Trophoblast cell (in vitro differentiated cells and primary cell): ENCODE data around the gene SNCG.
"Not testable (repeated sequence)": the region's sequence is repeated elsewhere in the genome, so short reads cannot be mapped to it uniquely, and the experiment has no call there.

Source experiments
- DNase-seq, 2 donors: peaks; one replicate each; pipeline ENCODE4 v3.0.0-alpha.2; 2016
- H2AFZ ChIP-seq: 2 replicates; pipeline ENCODE4 v1.6.1; 2013; ENCODE audit warnings: low read length, moderate library complexity, mild to moderate bottlenecking; ENCODE audit not compliant: insufficient read depth, poor library complexity
- H2AK5ac ChIP-seq: 2 replicates; pipeline ENCODE4 v1.6.1; 2013; ENCODE audit warnings: mild to moderate bottlenecking, low read length
- H2BK120ac ChIP-seq: 2 replicates; pipeline ENCODE4 v1.6.1; 2013; ENCODE audit warnings: low read length, mild to moderate bottlenecking, moderate library complexity; ENCODE audit not compliant: insufficient read depth, poor library complexity
- H2BK12ac ChIP-seq: 2 replicates; pipeline ENCODE4 v1.6.1; 2013; ENCODE audit warnings: mild to moderate bottlenecking, low read length, moderate library complexity
- H2BK5ac ChIP-seq: 2 replicates; pipeline ENCODE4 v1.6.1; 2013; ENCODE audit warnings: low read length, low read depth, moderate library complexity, mild to moderate bottlenecking; ENCODE audit not compliant: poor library complexity
- H3K14ac ChIP-seq: 2 replicates; pipeline ENCODE4 v1.6.1; 2013; ENCODE audit warnings: mild to moderate bottlenecking, low read length
- H3K18ac ChIP-seq: 2 replicates; pipeline ENCODE4 v1.6.1; 2013; ENCODE audit warnings: mild to moderate bottlenecking, low read length
- H3K23ac ChIP-seq: 2 replicates; pipeline ENCODE4 v1.6.1; 2013; ENCODE audit warnings: low read length
- H3K27ac ChIP-seq: 2 replicates; pipeline ENCODE4 v1.5.1; 2013; ENCODE audit warnings: low read depth, mild to moderate bottlenecking, inconsistent platforms, low read length, moderate library complexity
- H3K27me3 ChIP-seq: 2 replicates; pipeline ENCODE4 v1.6.1; 2013; ENCODE audit warnings: inconsistent platforms, mild to moderate bottlenecking, low read length, moderate library complexity; ENCODE audit not compliant: insufficient read depth
- H3K36me3 ChIP-seq, 2 experiments: 1 replicate in 1 of 2; 2 replicates in 1 of 2; pipeline ENCODE4 v1.6.1; 2013; ENCODE audit warnings: low read length in 2 of 2, mild to moderate bottlenecking in 2 of 2, moderate library complexity in 1 of 2; ENCODE audit not compliant: insufficient read depth in 2 of 2, control insufficient read depth in 1 of 2
- H3K4ac ChIP-seq: 2 replicates; pipeline ENCODE4 v1.6.1; 2013; ENCODE audit warnings: low read depth, mild to moderate bottlenecking, low read length, moderate library complexity
- H3K4me1 ChIP-seq, 2 experiments: 1 replicate in 1 of 2; 2 replicates in 1 of 2; pipeline ENCODE4 v1.6.1; 2013; ENCODE audit warnings: low read length in 2 of 2, mild to moderate bottlenecking in 2 of 2, moderate library complexity in 1 of 2; ENCODE audit not compliant: insufficient read depth in 2 of 2, control insufficient read depth in 1 of 2
- H3K4me2 ChIP-seq: 2 replicates; pipeline ENCODE4 v1.6.1; 2013; ENCODE audit warnings: inconsistent platforms, mild to moderate bottlenecking, low read length, moderate library complexity
- H3K4me3 ChIP-seq: 2 replicates; pipeline ENCODE4 v1.5.1; 2013; ENCODE audit warnings: mild to moderate bottlenecking, low read depth, low read length, inconsistent platforms
- H3K79me1 ChIP-seq: one replicate; pipeline ENCODE4 v1.6.1; 2013; ENCODE audit warnings: low read length
- H3K79me2 ChIP-seq: 2 replicates; pipeline ENCODE4 v1.6.1; 2013; ENCODE audit warnings: low read length, mild to moderate bottlenecking; ENCODE audit not compliant: control insufficient read depth, insufficient read depth, poor library complexity
- H3K9ac ChIP-seq: 2 replicates; pipeline ENCODE4 v1.6.1; 2013; ENCODE audit warnings: mild to moderate bottlenecking, low read length
- H3K9me3 ChIP-seq: 2 replicates; pipeline ENCODE4 v1.6.1; 2013; ENCODE audit warnings: low read depth, mild to moderate bottlenecking, control low read depth, inconsistent platforms, low read length; ENCODE audit not compliant: insufficient read depth
- H4K12ac ChIP-seq: 2 replicates; pipeline ENCODE4 v1.6.1; 2013; ENCODE audit warnings: low read depth, mild to moderate bottlenecking, low read length, moderate library complexity
- H4K8ac ChIP-seq: 2 replicates; pipeline ENCODE4 v1.6.1; 2013; ENCODE audit warnings: low read depth, mild to moderate bottlenecking, low read length, moderate library complexity
- H4K91ac ChIP-seq: one replicate; pipeline ENCODE4 v1.6.1; 2013; ENCODE audit warnings: low read depth, mild to moderate bottlenecking, low read length, moderate library complexity
- WGBS: extraction: QIAGEN DNeasy Blood & Tissue Kit; methylation state at CpG from one replicate; pipeline ENCODE4 v1.1.7; 2013; ENCODE audit warnings: missing lambda C conversion rate; ENCODE audit not compliant: insufficient read length, insufficient coverage; ENCODE audit errors: extremely low coverage; 5-methylcytosine and 5-hydroxymethylcytosine counted together

Gene SNCG

GRCh38 chr10:86999802-87000403, 41.5 kb downstream of the SNCG start:
- H3K27me3 ChIP-seq, H3K23ac ChIP-seq, H3K9me3 ChIP-seq, H4K12ac ChIP-seq, H2BK12ac ChIP-seq, H3K79me2 ChIP-seq, H3K27ac ChIP-seq, H3K4me1 ChIP-seq, H3K4me3 ChIP-seq, H3K79me1 ChIP-seq, H3K9ac ChIP-seq, H2AK5ac ChIP-seq, H4K91ac ChIP-seq, H4K8ac ChIP-seq, H3K14ac ChIP-seq, H2BK120ac ChIP-seq, H2BK5ac ChIP-seq, H3K4ac ChIP-seq, H3K36me3 ChIP-seq, H3K18ac ChIP-seq, H2AFZ ChIP-seq, H3K4me2 ChIP-seq: not testable (repeated sequence)
- peak in 1 of 2 donors; percentile 20 for DNase-seq
- no CpG with 5 or more reads among the region's 6 CpGs for WGBS

- H3K79me2 ChIP-seq, result no peaks in the 10 kb centered on the region
- no peak overlapping the region for H4K91ac ChIP-seq
- WGBS, result no CpG with 5 or more reads among the region's 3 CpGs
- DNase-seq, result no peak
- no peak overlapping the region for H3K14ac ChIP-seq
- no peak overlapping the region for H3K4me2 ChIP-seq
- no peak overlapping the region for H4K8ac ChIP-seq
- no peak overlapping the region for H2BK5ac ChIP-seq
- no peaks in the 10 kb centered on the region for H3K27me3 ChIP-seq
- no peaks in the 10 kb centered on the region for H3K4me1 ChIP-seq
- no peak overlapping the region for H3K23ac ChIP-seq
- H3K9ac ChIP-seq, result no peak overlapping the region
- no peak overlapping the region for H2AFZ ChIP-seq
- no peak overlapping the region for H3K4ac ChIP-seq
- H2BK120ac ChIP-seq, result no peak overlapping the region
- no peaks in the 10 kb centered on the region for H3K9me3 ChIP-seq
- H2AK5ac ChIP-seq, result no peak overlapping the region
- H4K12ac ChIP-seq, result no peak overlapping the region
- no peaks in the 10 kb centered on the region for H3K36me3 ChIP-seq
- H3K18ac ChIP-seq, result no peak overlapping the region
- H3K27ac ChIP-seq, result no peak overlapping the region
- H2BK12ac ChIP-seq, result no peak overlapping the region
- no peaks in the 10 kb centered on the region for H3K79me1 ChIP-seq
- H3K4me3 ChIP-seq, result no peak overlapping the region
These were observed 42.1 kb downstream of the SNCG start for GRCh38 chr10:87000491-87000890.

GRCh38 chr10:87007124-87007523, 48.7 kb downstream of the SNCG start:
- not testable (repeated sequence) for H3K14ac ChIP-seq, H4K91ac ChIP-seq, DNase-seq, H3K79me2 ChIP-seq, H2BK120ac ChIP-seq, H4K8ac ChIP-seq, H4K12ac ChIP-seq, H3K9ac ChIP-seq, H3K36me3 ChIP-seq, H3K4me1 ChIP-seq, H3K4me3 ChIP-seq, H3K27me3 ChIP-seq, H3K23ac ChIP-seq, H2AK5ac ChIP-seq, H3K9me3 ChIP-seq, H2BK5ac ChIP-seq, H3K18ac ChIP-seq, H2AFZ ChIP-seq, H3K27ac ChIP-seq, H3K4ac ChIP-seq, H2BK12ac ChIP-seq, H3K4me2 ChIP-seq, H3K79me1 ChIP-seq
- no CpG with 5 or more reads among the region's 1 CpG for WGBS

GRCh38 chr10:87007674-87008073, 49.3 kb downstream of the SNCG start:
- H3K27me3 ChIP-seq, H3K18ac ChIP-seq, H2BK5ac ChIP-seq, H3K79me2 ChIP-seq, H3K14ac ChIP-seq, H2BK12ac ChIP-seq, H3K9me3 ChIP-seq, H3K23ac ChIP-seq, H3K4me1 ChIP-seq, H3K79me1 ChIP-seq, H3K4ac ChIP-seq, DNase-seq, H3K9ac ChIP-seq, H2AK5ac ChIP-seq, H4K8ac ChIP-seq, H3K27ac ChIP-seq, H3K4me2 ChIP-seq, H4K91ac ChIP-seq, H2BK120ac ChIP-seq, H3K4me3 ChIP-seq, H2AFZ ChIP-seq, H3K36me3 ChIP-seq, H4K12ac ChIP-seq: not testable (repeated sequence)
- no CpG with 5 or more reads among the region's 6 CpGs for WGBS
